Muscle layer of duodenum (tissue), 2 donors: Measurements from ENCODE around the gene UBR1.
"Not testable (repeated sequence)": the region's sequence is repeated elsewhere in the genome, so short reads cannot be mapped to it uniquely, and the experiment has no call there.

Experiments used
- H3K27ac ChIP-seq: one replicate; pipeline ENCODE4 v1.7.0; 2013; ENCODE audit warnings: mild to moderate bottlenecking, low read length
- H3K27me3 ChIP-seq: one replicate; pipeline ENCODE4 v1.7.0; 2013; ENCODE audit warnings: low read depth, mild to moderate bottlenecking, control low read depth, low read length
- H3K36me3 ChIP-seq, 2 donors: one replicate each; pipeline ENCODE4 v1.7.0; 2013; ENCODE audit warnings: low read length in 2 of 2, control low read depth in 1 of 2, mild to moderate bottlenecking in 1 of 2; ENCODE audit not compliant: insufficient read depth in 2 of 2, control insufficient read depth in 1 of 2
- H3K4me1 ChIP-seq, 2 donors: one replicate each; pipeline ENCODE4 v1.7.0; 2013; ENCODE audit warnings: low read length in 2 of 2, mild to moderate bottlenecking in 2 of 2, control low read depth in 1 of 2, moderate library complexity in 1 of 2; ENCODE audit not compliant: insufficient read depth in 2 of 2, control insufficient read depth in 1 of 2
- H3K4me3 ChIP-seq, 2 donors: one replicate each; pipeline ENCODE4 v1.7.0; 2013; ENCODE audit warnings: low read length in 2 of 2, low read depth in 1 of 2, mild to moderate bottlenecking in 1 of 2
- H3K9me3 ChIP-seq, 2 donors: one replicate each; pipeline ENCODE4 v1.7.0; 2013; ENCODE audit warnings: low read length in 2 of 2, control low read depth in 1 of 2, mild to moderate bottlenecking in 1 of 2; ENCODE audit not compliant: control insufficient read depth in 1 of 2
- donor health status: healthy.

Gene UBR1

DNA sequence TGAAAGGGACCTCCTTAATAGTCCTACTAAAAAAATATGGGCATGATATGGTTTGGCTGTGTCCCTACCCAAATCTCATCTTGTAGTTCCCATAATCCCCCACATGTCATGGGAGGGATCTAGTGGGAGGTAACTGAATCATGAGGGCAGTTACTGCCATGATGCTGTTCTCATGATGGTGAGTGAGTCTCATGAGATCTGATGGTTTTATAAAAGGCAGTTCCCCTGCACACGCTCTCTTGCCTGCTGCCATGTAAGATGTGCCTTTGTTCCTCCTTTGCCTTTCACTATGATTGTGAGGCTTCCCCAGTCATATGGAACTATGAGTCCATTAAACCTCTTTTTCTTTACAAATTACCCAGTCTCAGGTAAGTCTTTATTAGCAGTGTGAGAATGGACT is 211.9 kb downstream of the UBR1 start:
- H3K4me3 ChIP-seq, H3K27me3 ChIP-seq, H3K9me3 ChIP-seq, H3K4me1 ChIP-seq, H3K36me3 ChIP-seq, H3K27ac ChIP-seq: not testable (repeated sequence)
